Suprapubic skin (tissue), 4 donors: Measurements from ENCODE around the gene RHOG. TPM values are rescaled to one million over a fixed set of nuclear protein-coding genes. Genes with fewer than 3 reads are reported as not detected.
"Not testable (repeated sequence)": the region's sequence is repeated elsewhere in the genome, so short reads cannot be mapped to it uniquely, and the experiment has no call there.

Source experiments
- DNase-seq, 2 donors: peaks; one replicate each; pipeline ENCODE4 v3.0.0-alpha.2; 2019; ENCODE audit warnings: low spot score in 2 of 2
- H3K27ac ChIP-seq: fragments of 200-600 bp; sonication (generic); one replicate; pipeline ENCODE4 v1.5.1; 2019
- H3K27me3 ChIP-seq: fragments of 200-600 bp; sonication (generic); one replicate; pipeline ENCODE4 v1.5.1; 2019
- H3K36me3 ChIP-seq: fragments of 200-600 bp; sonication (generic); one replicate; pipeline ENCODE4 v1.5.1; 2019
- H3K4me1 ChIP-seq: fragments of 200-600 bp; sonication (generic); one replicate; pipeline ENCODE4 v1.5.1; 2019
- H3K4me3 ChIP-seq: fragments of 200-600 bp; sonication (generic); one replicate; pipeline ENCODE4 v1.5.1; 2019; ENCODE audit warnings: mild to moderate bottlenecking
- H3K9me3 ChIP-seq: fragments of 200-600 bp; sonication (generic); one replicate; pipeline ENCODE4 v1.5.1; 2019
- EP300 ChIP-seq: sonication (generic); formaldehyde crosslinking; IDR thresholded peaks from one replicate; pipeline ENCODE4 v1.6.1; 2017; ENCODE audit warnings: antibody characterized with exemption
- POLR2A ChIP-seq, 2 donors: fragments of 450-650 bp; IDR thresholded peaks; one replicate each; pipeline ENCODE4 v1.6.1; 2017; ENCODE audit warnings: antibody characterized with exemption in 2 of 2, mild to moderate bottlenecking in 2 of 2, moderate library complexity in 2 of 2
- POLR2AphosphoS5 ChIP-seq, 3 donors: sonication (generic); formaldehyde crosslinking; IDR thresholded peaks; one replicate each; pipeline ENCODE4 v1.6.1; 2017; ENCODE audit warnings: antibody characterized with exemption in 3 of 3
- WGBS: methylation state at CpG from one replicate; pipeline ENCODE4 v1.1.5; 2018; 5-methylcytosine and 5-hydroxymethylcytosine counted together
- total RNA-seq, 4 donors: library from RNA; depleted of rRNA; stranded (reverse); fragments of >200 nt; gene quantifications; one replicate each; pipeline ENCODE4 v1.1.0, GENCODE V29; 2016
- TF ChIP-seq, protein P1 (sequence below), 2 donors: fragments of 200-600 bp in 1 of 2; fragments of 450-650 bp in 1 of 2; sonication (generic) in 1 of 2; IDR thresholded peaks; one replicate each; pipeline ENCODE4 v1.5.1; 2016 to 2019; ENCODE audit warnings: antibody characterized with exemption in 2 of 2, mild to moderate bottlenecking in 1 of 2, moderate library complexity in 1 of 2

RHOG gene
- total RNA-seq, 4 donors from 2014 or later, result 36.6 to 47.3 (median 39.3) TPM

DNA sequence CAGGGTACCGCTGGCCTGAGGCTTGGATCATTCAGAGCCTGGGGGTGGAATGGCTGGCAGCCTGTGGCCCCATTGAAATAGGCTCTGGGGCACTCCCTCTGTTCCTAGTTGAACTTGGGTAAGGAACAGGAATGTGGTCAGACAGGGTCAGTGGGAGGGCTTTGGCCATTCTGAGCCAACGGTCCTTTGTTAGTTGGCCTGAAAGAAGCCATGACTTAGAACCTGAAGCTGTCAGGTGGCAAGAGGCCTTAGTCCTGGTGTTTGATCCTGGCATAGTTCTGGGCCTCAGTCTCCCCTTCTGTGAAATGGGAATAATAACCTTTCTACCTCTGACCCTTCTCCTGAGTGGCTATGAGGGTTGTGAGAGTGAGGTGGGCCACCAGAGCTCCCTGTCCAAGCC lies 24.1 kb downstream of the RHOG start:
- no peak overlapping the region for H3K27ac ChIP-seq
- TF ChIP-seq POLR2AphosphoS5 (IDR thresholded peaks at IDR 0.05) (no peak), POLR2A (IDR thresholded peaks at IDR 0.05) (no peak), EP300 (no peak)
- TF ChIP-seq, protein P1, sequence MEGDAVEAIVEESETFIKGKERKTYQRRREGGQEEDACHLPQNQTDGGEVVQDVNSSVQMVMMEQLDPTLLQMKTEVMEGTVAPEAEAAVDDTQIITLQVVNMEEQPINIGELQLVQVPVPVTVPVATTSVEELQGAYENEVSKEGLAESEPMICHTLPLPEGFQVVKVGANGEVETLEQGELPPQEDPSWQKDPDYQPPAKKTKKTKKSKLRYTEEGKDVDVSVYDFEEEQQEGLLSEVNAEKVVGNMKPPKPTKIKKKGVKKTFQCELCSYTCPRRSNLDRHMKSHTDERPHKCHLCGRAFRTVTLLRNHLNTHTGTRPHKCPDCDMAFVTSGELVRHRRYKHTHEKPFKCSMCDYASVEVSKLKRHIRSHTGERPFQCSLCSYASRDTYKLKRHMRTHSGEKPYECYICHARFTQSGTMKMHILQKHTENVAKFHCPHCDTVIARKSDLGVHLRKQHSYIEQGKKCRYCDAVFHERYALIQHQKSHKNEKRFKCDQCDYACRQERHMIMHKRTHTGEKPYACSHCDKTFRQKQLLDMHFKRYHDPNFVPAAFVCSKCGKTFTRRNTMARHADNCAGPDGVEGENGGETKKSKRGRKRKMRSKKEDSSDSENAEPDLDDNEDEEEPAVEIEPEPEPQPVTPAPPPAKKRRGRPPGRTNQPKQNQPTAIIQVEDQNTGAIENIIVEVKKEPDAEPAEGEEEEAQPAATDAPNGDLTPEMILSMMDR (IDR thresholded peaks at IDR 0.05), result no peak
- no peaks in the 10 kb centered on the region for H3K27me3 ChIP-seq
- no peak overlapping the region for H3K4me3 ChIP-seq
- DNase-seq, result no peak
- WGBS, result 67% methylated on average over 2 of the region's 2 CpGs
- H3K36me3 ChIP-seq, result no peaks in the 10 kb centered on the region
- peaks cover 6% of the 10 kb centered on the region for H3K4me1 ChIP-seq
- H3K9me3 ChIP-seq, result no peaks in the 10 kb centered on the region

DNA sequence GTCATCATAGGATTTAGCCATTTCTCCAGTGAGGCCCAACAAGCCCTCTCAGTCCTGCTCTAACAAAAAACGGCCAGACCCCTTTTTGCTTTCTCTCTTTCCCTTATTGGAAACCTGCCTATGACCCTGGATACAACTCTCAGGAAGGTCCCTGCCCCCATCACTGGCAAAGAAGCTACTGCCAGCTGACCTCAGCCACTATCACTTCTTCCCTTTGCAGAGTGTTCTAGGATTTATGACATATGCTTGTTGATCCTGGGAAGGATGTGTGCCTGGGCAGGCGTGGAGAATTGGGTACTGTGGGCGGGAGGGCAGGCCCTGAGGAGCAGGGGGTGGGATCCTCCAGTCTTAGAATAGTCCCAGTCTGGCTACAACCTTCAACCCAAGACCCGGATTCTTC lies 24.9 kb downstream of the RHOG start:
- H3K4me3 ChIP-seq, result no peak overlapping the region
- H3K4me1 ChIP-seq, result peaks cover 6% of the 10 kb centered on the region
- H3K9me3 ChIP-seq, result no peaks in the 10 kb centered on the region
- WGBS, result 71% methylated on average over 3 of the region's 4 CpGs
- H3K36me3 ChIP-seq, result no peaks in the 10 kb centered on the region
- DNase-seq, result no peak
- H3K27ac ChIP-seq, result no peak overlapping the region
- H3K27me3 ChIP-seq, result no peaks in the 10 kb centered on the region
- TF ChIP-seq EP300 (no peak), POLR2AphosphoS5 (IDR thresholded peaks at IDR 0.05) (no peak), POLR2A (IDR thresholded peaks at IDR 0.05) (no peak)
- TF ChIP-seq, protein P1 (IDR thresholded peaks at IDR 0.05), result no peak

DNA sequence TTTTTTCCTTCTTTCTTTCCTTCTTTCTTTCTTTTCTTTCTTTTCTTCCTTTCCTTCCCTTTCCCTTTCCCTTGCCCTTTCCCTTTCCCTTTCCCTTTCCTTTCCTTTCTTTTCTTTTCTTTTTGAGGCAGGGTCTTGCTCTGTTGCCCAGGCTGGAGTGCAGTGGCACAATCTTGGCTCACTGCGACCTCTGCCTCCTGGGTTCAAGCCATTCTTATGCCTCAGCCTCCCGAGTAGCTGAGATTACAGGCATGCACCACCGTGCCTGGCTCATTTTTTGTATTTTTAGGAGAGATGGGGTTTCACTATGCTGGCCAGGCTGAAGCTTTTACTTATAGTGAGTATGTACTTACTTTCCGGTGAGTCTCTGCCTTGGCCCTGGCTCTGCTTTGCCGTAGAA lies 25.9 kb downstream of the RHOG start:
- H3K27me3 ChIP-seq, H3K9me3 ChIP-seq, DNase-seq, H3K36me3 ChIP-seq, H3K27ac ChIP-seq, H3K4me3 ChIP-seq: not testable (repeated sequence)
- WGBS, result 94% methylated on average over 5 of the region's 5 CpGs
- peaks cover 13% of the 10 kb centered on the region for H3K4me1 ChIP-seq

DNA sequence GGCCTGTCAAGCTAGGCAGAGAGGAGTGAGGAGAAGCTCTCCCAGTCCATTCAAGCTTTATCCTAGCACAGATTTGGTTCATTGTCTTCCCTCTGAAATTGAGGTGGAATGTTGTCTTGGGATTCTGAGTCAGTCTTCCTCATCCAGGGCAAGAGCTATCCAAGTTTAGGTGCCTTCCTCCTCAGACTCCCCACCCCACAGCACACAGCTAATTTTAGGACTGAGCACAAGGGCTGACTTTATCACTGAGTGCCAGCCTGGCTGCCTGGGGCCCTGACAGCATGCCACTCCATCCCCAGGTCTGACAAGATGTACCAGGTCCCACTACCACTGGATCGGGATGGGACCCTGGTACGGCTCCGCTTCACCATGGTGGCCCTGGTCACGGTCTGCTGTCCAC lies 29.8 kb downstream of the RHOG start:
- no peaks in the 10 kb centered on the region for H3K9me3 ChIP-seq
- H3K27me3 ChIP-seq, result no peaks in the 10 kb centered on the region
- no peak for TF ChIP-seq POLR2AphosphoS5 (IDR thresholded peaks at IDR 0.05)
- no peak for TF ChIP-seq EP300
- TF ChIP-seq POLR2A (IDR thresholded peaks at IDR 0.05), result no peak
- TF ChIP-seq, protein P1 (IDR thresholded peaks at IDR 0.05), result no peak
- peaks cover 20% of the 10 kb centered on the region for H3K4me1 ChIP-seq
- H3K27ac ChIP-seq, result no peak overlapping the region
- DNase-seq, result no peak
- no peaks in the 10 kb centered on the region for H3K36me3 ChIP-seq
- H3K4me3 ChIP-seq, result no peak overlapping the region
- WGBS, result 75% methylated on average over 4 of the region's 4 CpGs

DNA sequence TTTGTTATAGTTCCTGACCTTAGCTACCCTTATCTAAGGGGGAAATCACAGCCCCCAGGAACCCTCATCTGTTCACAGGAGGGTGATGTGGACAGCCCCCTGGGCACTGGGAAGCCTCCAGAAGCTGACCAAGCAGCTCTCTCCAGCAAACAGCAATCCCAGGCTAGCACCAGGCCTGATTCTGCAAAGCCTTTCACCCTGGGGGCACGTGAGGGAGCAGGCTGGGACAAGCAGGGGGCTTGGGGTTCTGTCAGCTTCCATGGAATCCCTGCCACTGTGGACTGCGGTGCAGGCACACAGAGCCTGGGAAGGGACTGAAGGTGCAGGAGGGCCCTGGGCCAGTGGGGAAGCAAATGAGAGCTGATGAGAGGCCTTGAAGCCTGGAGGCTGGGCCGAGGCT lies 30.3 kb downstream of the RHOG start:
- 51% methylated on average over 3 of the region's 3 CpGs for WGBS
- DNase-seq, result no peak
- TF ChIP-seq POLR2AphosphoS5 (IDR thresholded peaks at IDR 0.05), result no peak
- TF ChIP-seq POLR2A (IDR thresholded peaks at IDR 0.05), result no peak
- TF ChIP-seq, protein P1 (IDR thresholded peaks at IDR 0.05), result no peak
- no peak for TF ChIP-seq EP300
- H3K4me1 ChIP-seq, result peaks cover 20% of the 10 kb centered on the region
- H3K27me3 ChIP-seq, result no peaks in the 10 kb centered on the region
- no peak overlapping the region for H3K27ac ChIP-seq
- no peaks in the 10 kb centered on the region for H3K9me3 ChIP-seq
- H3K4me3 ChIP-seq, result no peak overlapping the region
- no peaks in the 10 kb centered on the region for H3K36me3 ChIP-seq

DNA sequence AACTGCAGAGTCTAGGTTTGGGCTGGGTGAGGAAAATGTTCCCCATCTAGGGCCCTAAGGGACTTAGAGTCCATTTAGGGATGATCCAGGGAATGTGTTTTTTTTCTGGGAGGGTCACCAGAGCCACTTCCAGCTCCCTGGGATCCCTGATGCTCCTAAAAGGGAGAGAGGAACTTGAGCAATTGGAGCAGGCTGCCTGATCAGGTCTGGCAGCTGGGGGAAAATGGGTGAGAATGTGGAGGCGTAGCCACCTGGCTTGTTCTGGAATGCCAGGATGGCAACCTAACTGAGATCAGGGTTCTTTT lies 31.2 kb downstream of the RHOG start:
- H3K36me3 ChIP-seq, result no peaks in the 10 kb centered on the region
- TF ChIP-seq EP300 (no peak), POLR2A (IDR thresholded peaks at IDR 0.05) (no peak), POLR2AphosphoS5 (IDR thresholded peaks at IDR 0.05) (no peak)
- TF ChIP-seq, protein P1 (IDR thresholded peaks at IDR 0.05), result no peak
- no peak overlapping the region for H3K27ac ChIP-seq
- no peaks in the 10 kb centered on the region for H3K9me3 ChIP-seq
- H3K27me3 ChIP-seq, result no peaks in the 10 kb centered on the region
- H3K4me1 ChIP-seq, result peaks cover 20% of the 10 kb centered on the region
- no peak overlapping the region for H3K4me3 ChIP-seq
- no peak for DNase-seq
- 63% methylated on average over 1 of the region's 1 CpG for WGBS
